ENCODE measurements around the gene CLIC3. TPM values are rescaled to one million over a fixed set of nuclear protein-coding genes. Genes with fewer than 3 reads are reported as not detected.

Gene CLIC3
- total and polyA plus RNA-seq, 12 donors = 0.22 to 6.4 (median 0.93) TPM; not detected in 3

DNA sequence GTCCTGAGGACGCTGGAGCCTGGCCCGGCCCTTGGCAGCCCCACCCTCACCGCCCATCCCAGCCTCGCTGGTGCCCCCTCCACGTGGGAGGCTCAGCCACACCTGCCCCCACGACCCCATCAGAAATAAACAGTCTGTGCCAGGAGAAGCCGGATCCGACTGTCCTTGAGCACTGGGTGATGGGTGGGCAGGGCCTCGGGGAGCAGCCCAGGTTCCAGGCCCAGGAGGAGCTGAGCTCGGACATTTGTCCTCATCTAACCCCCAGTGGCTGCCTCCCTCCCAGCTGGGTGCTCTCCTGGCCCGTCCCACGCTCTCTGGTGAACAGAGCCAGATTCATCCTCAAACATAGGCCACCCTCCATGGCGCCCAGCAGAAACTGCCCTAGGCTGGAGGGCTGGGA lies 23.6 kb downstream of the CLIC3 start:
- peaks cover 0 to 7% of the 10 kb centered on the region in 2 donors for H3K4me1 ChIP-seq (replicated peaks in 1 of 2)
- WGBS, 4 donors = 51 to 65% (median 58%) methylated on average over 10 to 13 of the region's 13 CpGs
- intact Hi-C loops (cut with DNase I) = no loop called here
- H3K4me3 ChIP-seq = no peak overlapping the region
- no peak overlapping the region for H3K27ac ChIP-seq
- no peak for DNase-seq
- no peaks in the 10 kb centered on the region for H3K9me3 ChIP-seq (replicated peaks in 1 of 3)
- H3K27me3 ChIP-seq = no peaks in the 10 kb centered on the region
- no peaks in the 10 kb centered on the region for H3K36me3 ChIP-seq (replicated peaks in 1 of 2)
- TF ChIP-seq, protein P1, sequence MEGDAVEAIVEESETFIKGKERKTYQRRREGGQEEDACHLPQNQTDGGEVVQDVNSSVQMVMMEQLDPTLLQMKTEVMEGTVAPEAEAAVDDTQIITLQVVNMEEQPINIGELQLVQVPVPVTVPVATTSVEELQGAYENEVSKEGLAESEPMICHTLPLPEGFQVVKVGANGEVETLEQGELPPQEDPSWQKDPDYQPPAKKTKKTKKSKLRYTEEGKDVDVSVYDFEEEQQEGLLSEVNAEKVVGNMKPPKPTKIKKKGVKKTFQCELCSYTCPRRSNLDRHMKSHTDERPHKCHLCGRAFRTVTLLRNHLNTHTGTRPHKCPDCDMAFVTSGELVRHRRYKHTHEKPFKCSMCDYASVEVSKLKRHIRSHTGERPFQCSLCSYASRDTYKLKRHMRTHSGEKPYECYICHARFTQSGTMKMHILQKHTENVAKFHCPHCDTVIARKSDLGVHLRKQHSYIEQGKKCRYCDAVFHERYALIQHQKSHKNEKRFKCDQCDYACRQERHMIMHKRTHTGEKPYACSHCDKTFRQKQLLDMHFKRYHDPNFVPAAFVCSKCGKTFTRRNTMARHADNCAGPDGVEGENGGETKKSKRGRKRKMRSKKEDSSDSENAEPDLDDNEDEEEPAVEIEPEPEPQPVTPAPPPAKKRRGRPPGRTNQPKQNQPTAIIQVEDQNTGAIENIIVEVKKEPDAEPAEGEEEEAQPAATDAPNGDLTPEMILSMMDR (IDR thresholded peaks at IDR 0.05) = no peak
- no peak for TF ChIP-seq POLR2A (IDR thresholded peaks at IDR 0.05)

GRCh38 chr9:136972335-136972734 lies 24.0 kb downstream of the CLIC3 start:
- Histone ChIP-seq H3K9me3 (replicated peaks in 1 of 3) (no peaks in the 10 kb centered on the region), H3K4me1 (replicated peaks in 1 of 2) (peaks cover 0 to 4% of the 10 kb centered on the region in 2 donors), H3K27me3 (no peaks in the 10 kb centered on the region), H3K36me3 (replicated peaks in 1 of 2) (no peaks in the 10 kb centered on the region), H3K4me3 (no peak overlapping the region), H3K27ac (no peak overlapping the region)
- intact Hi-C loops (cut with DNase I) = no loop called here
- DNase-seq = no peak
- TF ChIP-seq, protein P1 (IDR thresholded peaks at IDR 0.05) = no peak
- no peak for TF ChIP-seq POLR2A (IDR thresholded peaks at IDR 0.05)
- WGBS, 4 donors = 56 to 80% (median 79%) methylated on average over 6 to 11 of the region's 11 CpGs

GRCh38 chr9:136971746-136972145 lies 24.6 kb downstream of the CLIC3 start:
- Histone ChIP-seq H3K4me3 (no peak overlapping the region), H3K9me3 (replicated peaks in 1 of 3) (no peaks in the 10 kb centered on the region), H3K4me1 (replicated peaks in 1 of 2) (peaks cover 0 to 4% of the 10 kb centered on the region in 2 donors), H3K27me3 (no peaks in the 10 kb centered on the region), H3K36me3 (replicated peaks in 1 of 2) (no peaks in the 10 kb centered on the region), H3K27ac (no peak overlapping the region)
- WGBS, 4 donors = 73 to 84% (median 76%) methylated on average over 3 to 14 of the region's 14 CpGs
- DNase-seq = no peak
- TF ChIP-seq, protein P1 (IDR thresholded peaks at IDR 0.05) = no peak
- TF ChIP-seq POLR2A (IDR thresholded peaks at IDR 0.05) = no peak
- intact Hi-C loops (cut with DNase I) = no loop called here

DNA sequence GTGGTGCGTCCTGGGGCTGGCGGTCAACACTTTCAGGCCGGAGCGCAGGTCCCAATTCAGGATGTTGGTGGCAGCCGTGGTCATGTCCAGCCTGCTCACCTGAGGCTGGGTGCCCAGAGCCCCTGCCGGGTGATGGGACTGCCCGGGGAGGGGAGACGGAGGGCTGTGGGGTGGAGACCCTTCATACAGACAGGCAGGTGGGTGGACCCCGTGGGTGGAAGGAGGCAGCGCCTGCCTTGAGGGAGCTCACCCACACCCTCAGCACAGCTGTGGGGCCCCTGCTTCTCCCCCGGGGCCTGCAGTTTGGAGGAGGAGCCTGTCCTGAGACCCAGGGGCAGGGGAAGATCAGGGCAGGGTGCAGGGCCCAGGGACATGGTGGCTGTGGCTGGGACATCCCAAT lies 26.0 kb downstream of the CLIC3 start:
- 79 to 84% (median 81%) methylated on average over 2 to 11 of the region's 11 CpGs for WGBS, 4 donors
- Histone ChIP-seq H3K36me3 (replicated peaks in 1 of 2) (no peaks in the 10 kb centered on the region), H3K9me3 (replicated peaks in 1 of 3) (no peaks in the 10 kb centered on the region), H3K4me1 (replicated peaks in 1 of 2) (peaks cover 0 to 12% of the 10 kb centered on the region in 2 donors), H3K4me3 (no peak overlapping the region), H3K27ac (no peak overlapping the region), H3K27me3 (no peaks in the 10 kb centered on the region)
- DNase-seq = no peak
- intact Hi-C loops (cut with DNase I) = no loop called here
- no peak for TF ChIP-seq POLR2A (IDR thresholded peaks at IDR 0.05)
- TF ChIP-seq, protein P1 (IDR thresholded peaks at IDR 0.05) = no peak
